ENCODE measurements around the gene CFAP68. TPM values are rescaled to one million over a fixed set of nuclear protein-coding genes. Genes with fewer than 3 reads are reported as not detected.
A peak's percentile ranks its signal among the peaks of the same experiment; 100 is the strongest.

The CFAP68 gene
- total and polyA plus RNA-seq, 7 donors, result 9.1 to 44.3 (median 18.9) TPM

DNA sequence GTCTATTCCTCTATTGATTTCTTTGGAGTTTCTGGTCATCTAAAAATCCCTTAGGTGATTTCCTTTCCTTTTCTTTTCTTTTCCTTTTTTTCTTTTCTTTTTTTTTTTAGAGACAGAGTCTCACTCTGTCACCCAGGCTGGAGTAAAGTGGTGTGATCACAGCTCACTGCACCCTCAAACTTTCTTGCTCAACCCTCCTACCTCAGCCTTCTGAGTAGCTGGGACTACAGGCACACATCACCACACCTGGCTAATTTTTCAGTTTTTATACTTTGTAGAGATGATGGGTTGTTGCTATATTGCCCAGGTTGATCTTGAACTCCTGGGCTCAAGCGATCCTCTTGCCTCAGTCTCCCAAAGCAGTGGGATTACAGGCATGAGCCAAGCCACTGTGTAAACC lies 37.4 kb downstream of the CFAP68 start:
- WGBS, 2 donors, result 93 to 96% methylated on average over 1 of the region's 1 CpG
- no peaks in the 10 kb centered on the region for H3K27me3 ChIP-seq
- TF ChIP-seq CTCF (IDR thresholded peaks at IDR 0.05) (no peak), EP300 (IDR thresholded peaks at IDR 0.05) (no peak), POLR2AphosphoS5 (IDR thresholded peaks at IDR 0.05) (no peak), POLR2A (IDR thresholded peaks at IDR 0.05) (no peak)
- no peak overlapping the region for H3K4me3 ChIP-seq
- no peak for DNase-seq
- no peaks in the 10 kb centered on the region for H3K9me3 ChIP-seq
- no peak overlapping the region for H3K27ac ChIP-seq
- no peaks in the 10 kb centered on the region for H3K36me3 ChIP-seq
- H3K4me1 ChIP-seq, result peaks cover 0 to 26% (median 21%) of the 10 kb centered on the region in 4 donors
- intact Hi-C loops (cut with DNase I), result no loop called here

DNA sequence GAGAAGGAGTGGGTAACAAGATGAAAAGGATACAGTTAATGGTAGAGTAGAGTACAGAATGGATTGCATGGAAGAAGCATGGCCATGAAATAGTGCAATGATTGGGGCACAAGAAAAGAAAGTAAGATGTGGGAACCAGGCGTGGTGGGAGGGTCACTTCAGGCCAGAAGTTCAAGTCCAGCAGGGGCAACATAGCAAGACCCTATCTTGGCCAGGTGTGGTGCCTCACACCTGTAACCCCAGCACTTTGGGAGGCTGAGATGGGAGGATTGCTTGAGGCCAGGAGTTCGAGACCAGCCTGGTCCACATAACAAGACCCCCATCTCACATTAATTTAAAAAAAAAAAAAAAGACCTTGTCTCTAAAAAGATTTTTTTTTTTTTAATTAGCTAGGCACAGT lies 38.0 kb downstream of the CFAP68 start:
- H3K9me3 ChIP-seq, result no peaks in the 10 kb centered on the region
- intact Hi-C loops (cut with DNase I), result no loop called here
- WGBS, 2 donors, result 87 to 89% methylated on average over 2 of the region's 2 CpGs
- no peak overlapping the region for H3K27ac ChIP-seq
- TF ChIP-seq POLR2A (IDR thresholded peaks at IDR 0.05), result no peak
- TF ChIP-seq POLR2AphosphoS5 (IDR thresholded peaks at IDR 0.05), result no peak
- no peak for TF ChIP-seq EP300 (IDR thresholded peaks at IDR 0.05)
- no peak for TF ChIP-seq CTCF (IDR thresholded peaks at IDR 0.05)
- no peaks in the 10 kb centered on the region for H3K36me3 ChIP-seq
- no peak overlapping the region for H3K4me3 ChIP-seq
- no peaks in the 10 kb centered on the region for H3K27me3 ChIP-seq
- H3K4me1 ChIP-seq, result peaks cover 0 to 31% (median 25%) of the 10 kb centered on the region in 4 donors
- DNase-seq, result no peak

GRCh38 chr11:111917788-111918187 lies 38.4 kb downstream of the CFAP68 start:
- intact Hi-C loops (cut with DNase I), result no loop called here
- peaks cover 0 to 34% (median 29%) of the 10 kb centered on the region in 4 donors for H3K4me1 ChIP-seq
- no peaks in the 10 kb centered on the region for H3K27me3 ChIP-seq
- H3K9me3 ChIP-seq, result no peaks in the 10 kb centered on the region
- DNase-seq, result no peak
- H3K27ac ChIP-seq, result no peak overlapping the region
- TF ChIP-seq EP300 (IDR thresholded peaks at IDR 0.05) (no peak), POLR2AphosphoS5 (IDR thresholded peaks at IDR 0.05) (no peak)
- no peak overlapping the region for H3K4me3 ChIP-seq
- no peaks in the 10 kb centered on the region for H3K36me3 ChIP-seq
- WGBS, 2 donors, result 85 to 93% methylated on average over 3 of the region's 3 CpGs

DNA sequence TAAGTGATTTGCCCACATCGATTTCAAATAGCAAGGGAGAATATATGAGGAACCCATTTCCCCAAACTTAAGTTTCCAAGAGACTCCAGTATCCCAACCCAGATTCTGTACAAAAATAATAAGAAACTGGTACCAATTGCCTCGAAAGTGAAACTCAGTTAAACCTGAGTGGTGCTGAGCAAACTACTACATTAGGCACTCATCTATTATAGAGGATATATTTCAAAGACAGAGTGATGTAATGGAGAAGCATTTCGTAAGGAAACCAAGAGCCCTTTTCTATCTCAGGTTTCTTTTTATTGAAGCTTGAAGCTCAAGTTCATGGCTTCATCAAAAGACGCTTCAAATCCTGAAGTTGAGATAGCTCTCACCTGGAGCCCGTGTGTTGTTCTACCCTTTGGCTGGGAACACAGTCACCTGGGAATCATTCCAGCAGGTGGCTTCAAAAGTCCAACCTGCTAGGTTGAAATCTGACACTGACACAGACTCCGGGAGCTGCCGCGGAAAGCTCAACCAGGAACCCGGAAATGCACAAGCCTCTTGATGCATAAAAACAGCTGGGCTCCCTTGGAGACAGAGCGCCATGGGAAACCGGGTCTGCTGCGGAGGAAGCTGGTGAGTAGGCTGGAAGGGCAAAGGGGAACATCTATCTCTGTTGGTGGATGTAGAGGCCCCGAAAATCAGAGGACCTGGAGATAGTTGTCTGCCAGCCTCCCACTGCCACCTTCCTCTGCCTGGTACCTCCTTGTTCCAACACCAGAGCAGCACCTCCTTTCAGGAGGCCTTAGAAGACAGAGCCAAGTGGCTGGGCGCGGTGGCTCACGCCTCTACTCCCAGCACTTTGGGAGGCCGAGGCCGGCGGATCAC lies 39.3 kb downstream of the CFAP68 start, which contains the start of gene C11orf52:
TSS of gene C11orf52 (plus strand) at position 524 of the 867 bp plus-strand sequence. CDS start at position 584, 60 bp downstream.
- H3K36me3 ChIP-seq, result no peaks in the 10 kb centered on the region
- TF ChIP-seq EP300 (IDR thresholded peaks at IDR 0.05) (no peak), POLR2AphosphoS5 (IDR thresholded peaks at IDR 0.05) (no peak), POLR2A (IDR thresholded peaks at IDR 0.05) (no peak), CTCF (IDR thresholded peaks at IDR 0.05) (no peak)
- H3K4me1 ChIP-seq, result peaks cover 0 to 37% (median 32%) of the 10 kb centered on the region in 4 donors
- H3K27ac ChIP-seq, result peak within 1 kb of the TSS in 2 of 4 donors; percentile 25 to 39
- H3K27me3 ChIP-seq, result no peaks in the 10 kb centered on the region
- intact Hi-C loops (cut with DNase I), result no loop called here
- H3K9me3 ChIP-seq, result no peaks in the 10 kb centered on the region
- 18 to 54% methylated on average over 19 of the region's 19 CpGs for WGBS, 2 donors
- no peak for DNase-seq
- H3K4me3 ChIP-seq, result no peak within 1 kb of the TSS

DNA sequence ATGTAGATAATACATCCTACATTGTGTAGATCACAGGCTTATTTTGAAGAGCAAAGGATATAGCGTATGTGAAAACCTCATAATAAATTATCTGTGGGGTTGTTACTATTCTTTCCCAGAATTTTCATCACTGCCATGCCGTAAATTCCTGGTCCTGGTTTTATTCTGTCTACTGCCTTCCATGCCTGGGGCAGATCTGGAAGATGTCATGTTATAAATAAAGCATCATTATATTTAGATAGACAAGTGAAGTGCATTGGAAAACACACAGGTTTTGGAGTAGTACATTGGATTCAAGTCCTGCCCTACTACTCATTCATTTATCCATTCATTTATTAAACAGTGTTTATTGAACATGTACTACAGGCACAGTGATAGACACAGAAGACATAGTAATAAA lies 41.6 kb downstream of the CFAP68 start:
- peak overlapping the region in 1 of 4 donors; percentile 92 for H3K27ac ChIP-seq
- intact Hi-C loops (cut with DNase I), result no loop called here

More for the DNA sequence above, 41.6 kb downstream of the CFAP68 start:
- WGBS, 2 donors, result 96 to 97% methylated on average over 2 of the region's 2 CpGs
- Histone ChIP-seq H3K27me3 (no peaks in the 10 kb centered on the region), H3K9me3 (no peaks in the 10 kb centered on the region), H3K36me3 (no peaks in the 10 kb centered on the region), H3K4me3 (no peak overlapping the region), H3K4me1 (peaks cover 0 to 32% (median 26%) of the 10 kb centered on the region in 4 donors)
- no peak for DNase-seq
- TF ChIP-seq EP300 (IDR thresholded peaks at IDR 0.05) (no peak), CTCF (IDR thresholded peaks at IDR 0.05) (no peak), POLR2A (IDR thresholded peaks at IDR 0.05) (no peak), POLR2AphosphoS5 (IDR thresholded peaks at IDR 0.05) (no peak)

Data from sigmoid colon (tissue), 7 donors.